ENCODE results near the gene SAPCD1.

Gene SAPCD1

DNA sequence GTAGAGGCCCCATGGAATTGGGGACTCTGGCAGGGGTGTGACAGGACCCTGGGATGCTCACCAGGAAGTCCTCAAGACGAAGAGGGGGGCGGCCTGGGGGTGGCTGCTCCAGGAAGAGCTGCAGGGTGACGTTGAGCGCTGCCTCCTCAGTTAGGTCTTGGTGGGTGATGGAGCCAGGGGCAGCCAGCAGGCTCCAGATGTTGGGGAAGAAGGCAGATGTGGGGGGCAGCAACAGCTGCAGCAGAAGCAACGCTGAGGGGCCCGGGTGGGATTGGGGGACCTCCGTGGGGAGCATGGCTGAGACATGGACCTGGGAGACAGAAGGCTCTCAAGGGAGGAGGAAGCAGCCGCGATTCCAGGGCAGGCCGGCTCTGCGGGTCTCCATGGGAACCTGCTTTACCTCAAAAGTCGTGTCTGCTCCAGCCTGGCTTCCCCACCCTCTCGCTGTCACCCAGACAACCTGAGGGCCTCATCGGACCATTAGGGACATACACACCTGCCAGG, 14.1 kb downstream of the SAPCD1 start:
- H3K4me3 ChIP-seq (ENCODE audit: low read depth, low read length), result no peak overlapping the region

DNA sequence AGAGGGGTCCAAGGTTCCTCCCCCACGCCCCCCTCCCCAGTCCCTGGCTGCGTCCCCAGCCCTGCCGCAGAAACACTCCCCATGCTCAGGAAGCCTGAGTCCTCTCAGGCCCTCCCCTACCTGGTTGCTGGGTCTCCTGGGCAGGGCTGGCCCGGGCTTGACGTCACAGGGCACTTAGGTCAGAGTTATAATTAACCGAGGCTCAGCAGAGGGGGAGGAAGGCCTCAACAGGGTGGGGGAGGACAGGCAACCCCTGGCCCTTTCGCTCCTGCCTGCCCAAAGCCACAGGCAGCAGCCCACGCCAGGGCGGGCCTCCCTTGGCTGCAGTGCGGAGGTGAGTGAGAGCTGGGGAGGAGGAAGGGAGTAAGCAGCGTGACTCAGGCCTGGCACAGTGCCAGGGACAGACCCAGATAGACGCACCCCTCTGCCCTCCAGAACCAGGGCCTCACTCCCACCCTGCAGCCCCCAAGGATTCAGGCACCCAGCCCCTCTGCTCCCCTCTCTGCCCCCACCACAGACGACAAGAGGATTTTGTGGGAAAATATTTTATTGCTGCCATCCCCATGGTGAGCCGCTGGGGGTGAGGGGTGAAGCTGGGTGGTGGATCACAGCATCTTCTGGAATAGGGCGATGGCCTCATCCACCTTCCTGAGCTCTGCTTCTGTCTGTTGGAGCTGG, 14.7 kb downstream of the SAPCD1 start, which contains the start of gene VWA7:
Gene VWA7 (minus strand): TSS at position 340 of the 678 bp plus-strand sequence. CDS start 549 bp downstream, outside the sequence.
- TF ChIP-seq, protein P1, sequence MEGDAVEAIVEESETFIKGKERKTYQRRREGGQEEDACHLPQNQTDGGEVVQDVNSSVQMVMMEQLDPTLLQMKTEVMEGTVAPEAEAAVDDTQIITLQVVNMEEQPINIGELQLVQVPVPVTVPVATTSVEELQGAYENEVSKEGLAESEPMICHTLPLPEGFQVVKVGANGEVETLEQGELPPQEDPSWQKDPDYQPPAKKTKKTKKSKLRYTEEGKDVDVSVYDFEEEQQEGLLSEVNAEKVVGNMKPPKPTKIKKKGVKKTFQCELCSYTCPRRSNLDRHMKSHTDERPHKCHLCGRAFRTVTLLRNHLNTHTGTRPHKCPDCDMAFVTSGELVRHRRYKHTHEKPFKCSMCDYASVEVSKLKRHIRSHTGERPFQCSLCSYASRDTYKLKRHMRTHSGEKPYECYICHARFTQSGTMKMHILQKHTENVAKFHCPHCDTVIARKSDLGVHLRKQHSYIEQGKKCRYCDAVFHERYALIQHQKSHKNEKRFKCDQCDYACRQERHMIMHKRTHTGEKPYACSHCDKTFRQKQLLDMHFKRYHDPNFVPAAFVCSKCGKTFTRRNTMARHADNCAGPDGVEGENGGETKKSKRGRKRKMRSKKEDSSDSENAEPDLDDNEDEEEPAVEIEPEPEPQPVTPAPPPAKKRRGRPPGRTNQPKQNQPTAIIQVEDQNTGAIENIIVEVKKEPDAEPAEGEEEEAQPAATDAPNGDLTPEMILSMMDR (IDR thresholded peaks at IDR 0.05; ENCODE audit: low read depth, low read length), result no peak
- H3K4me3 ChIP-seq (ENCODE audit: low read depth, low read length), result no peak within 1 kb of the TSS

More for the DNA sequence above, 14.1 kb downstream of the SAPCD1 start:
- TF ChIP-seq, protein P1 (IDR thresholded peaks at IDR 0.05; ENCODE audit: low read depth, low read length), result no peak

DNA sequence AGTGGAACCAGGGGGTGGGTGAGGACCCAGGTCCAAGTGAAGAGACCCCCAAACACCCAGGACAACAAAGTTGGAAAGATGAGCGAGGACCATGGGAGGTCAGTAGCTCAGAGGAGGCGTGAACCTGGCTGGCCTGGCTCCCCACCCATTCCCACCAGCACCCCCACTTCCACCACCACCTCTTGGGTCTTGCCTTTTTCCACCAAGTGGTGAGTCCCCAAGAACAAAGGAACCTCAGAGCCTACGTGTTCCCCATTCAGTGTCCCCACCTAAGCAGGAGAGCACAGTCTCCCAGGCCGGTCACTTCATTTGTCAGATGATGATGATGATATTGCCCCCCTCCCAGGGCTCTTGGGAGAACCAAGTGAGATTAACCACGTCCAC, 15.2 kb downstream of the SAPCD1 start:
- TF ChIP-seq, protein P1 (IDR thresholded peaks at IDR 0.05; ENCODE audit: low read depth, low read length), result no peak
- H3K4me3 ChIP-seq (ENCODE audit: low read depth, low read length), result no peak overlapping the region

DNA sequence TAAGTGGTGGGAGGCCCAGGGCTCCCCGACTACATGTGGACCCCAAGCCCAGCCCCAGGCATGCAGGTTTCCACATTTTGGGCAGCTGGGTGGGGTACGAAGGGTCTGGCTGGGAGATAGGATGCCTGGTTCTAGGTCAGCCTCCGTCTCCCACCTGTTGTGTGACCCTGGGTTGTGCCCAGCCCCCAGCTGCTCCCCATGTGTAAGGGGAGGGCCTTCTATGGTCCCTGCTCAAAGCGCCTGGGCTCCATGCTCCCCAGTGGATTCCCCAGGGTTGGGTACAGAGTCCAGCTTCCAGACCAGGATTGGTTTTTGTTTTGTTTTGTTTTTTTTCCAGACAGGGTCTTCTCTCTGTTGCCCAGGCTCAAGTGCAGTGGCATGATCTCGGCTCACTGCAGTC, 15.7 kb downstream of the SAPCD1 start:
- H3K4me3 ChIP-seq (ENCODE audit: low read depth, low read length), result no peak overlapping the region
- TF ChIP-seq, protein P1 (IDR thresholded peaks at IDR 0.05; ENCODE audit: low read depth, low read length), result no peak

DNA sequence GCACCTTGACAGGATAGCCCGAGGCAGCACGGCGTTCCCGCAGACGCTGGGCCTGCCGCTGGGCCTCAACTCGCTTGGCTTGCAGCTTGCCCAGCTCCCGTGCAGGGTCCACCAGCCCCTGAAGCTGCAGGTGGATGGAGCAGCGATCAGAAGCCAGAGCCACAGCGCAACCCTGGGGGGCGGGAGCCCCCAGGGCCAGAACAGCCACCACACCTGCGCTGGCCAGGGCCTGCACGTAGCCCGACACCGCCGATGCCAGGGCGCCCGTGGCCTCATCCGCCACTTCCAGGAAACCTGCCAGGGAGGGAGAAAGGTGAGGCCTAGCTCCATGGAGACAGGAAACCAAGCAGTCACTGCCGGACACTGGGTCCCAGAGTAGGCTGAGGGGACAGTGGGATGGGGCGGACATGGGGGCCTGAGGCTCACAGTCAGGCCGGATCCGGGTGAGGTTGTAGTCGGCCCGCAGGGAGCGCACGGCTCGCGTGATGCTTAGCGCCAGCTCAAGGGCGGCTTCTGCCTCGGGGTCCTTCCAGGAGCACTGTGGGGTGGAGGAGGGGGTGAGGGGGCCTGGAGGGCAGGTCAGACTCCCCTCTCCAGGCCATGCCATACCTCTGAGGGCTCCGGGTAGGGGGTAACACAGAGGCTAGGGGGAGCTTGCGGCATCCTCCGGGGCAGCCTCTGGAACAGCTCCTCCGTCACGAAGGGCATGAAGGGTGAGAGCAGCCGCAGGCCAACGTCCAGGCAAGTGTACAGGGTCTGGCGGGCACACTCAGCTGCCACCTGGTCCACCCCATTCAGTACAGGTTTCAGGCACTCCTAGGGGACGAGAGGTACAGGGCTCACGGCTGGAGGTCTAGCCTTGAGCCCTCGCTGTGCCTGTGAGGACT, 16.8 kb downstream of the SAPCD1 start:
- TF ChIP-seq, protein P1 (IDR thresholded peaks at IDR 0.05; ENCODE audit: low read depth, low read length), result no peak
- H3K4me3 ChIP-seq (ENCODE audit: low read depth, low read length), result no peak overlapping the region

DNA sequence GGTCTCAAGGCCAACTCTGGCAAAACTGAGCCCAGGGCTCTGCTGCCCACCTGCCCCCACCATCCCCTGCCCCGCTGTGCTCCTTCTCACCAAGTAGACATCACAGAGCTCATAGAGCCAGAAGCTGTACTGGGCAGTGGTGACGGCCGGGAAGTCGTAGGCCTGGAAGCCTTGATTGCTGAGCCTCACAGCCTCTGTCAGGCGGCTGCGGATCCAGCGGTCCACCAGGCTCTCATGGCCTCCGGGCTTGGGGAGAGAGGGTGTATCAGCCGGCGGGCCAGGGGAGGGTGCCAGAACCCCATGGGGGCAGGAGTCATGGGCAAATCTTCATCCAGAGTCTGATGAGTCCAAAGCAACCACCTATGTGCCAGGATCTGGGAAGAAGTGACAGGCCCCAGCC, 17.5 kb downstream of the SAPCD1 start:
- H3K4me3 ChIP-seq (ENCODE audit: low read depth, low read length), result no peak overlapping the region
- TF ChIP-seq, protein P1 (IDR thresholded peaks at IDR 0.05; ENCODE audit: low read depth, low read length), result no peak
